C4-2B (cell line): ENCODE results near the gene JAZF1.

Experiments used
- ZFX ChIP-seq: fragments of 450-650 bp; IDR thresholded peaks from 2 replicates; pipeline ENCODE4 v1.6.1; 2017
- TF ChIP-seq, protein P1 (sequence below): fragments of 450-650 bp; conservative IDR thresholded peaks from 2 replicates; pipeline ENCODE4 v1.5.1; 2017; ENCODE audit warnings: mild to moderate bottlenecking

DNA sequence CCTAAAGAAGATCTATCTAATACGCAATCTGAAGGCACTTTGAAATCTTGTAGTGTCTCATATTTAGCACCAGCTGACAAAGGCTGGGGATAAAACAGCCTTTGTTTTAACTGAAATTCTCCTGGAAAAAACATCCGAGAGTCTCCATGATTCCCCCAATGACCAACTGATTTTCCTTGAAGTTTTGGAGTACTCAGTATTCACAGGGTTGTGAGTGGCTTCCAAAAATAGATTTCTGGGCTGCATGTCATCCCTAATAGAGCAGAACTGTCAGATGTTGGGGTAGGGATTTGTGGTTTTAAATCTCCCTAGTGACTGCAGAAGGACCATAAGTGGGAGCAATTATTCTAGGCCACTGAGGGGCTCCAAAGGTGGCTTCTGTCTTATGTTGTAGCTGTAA lies 234.2 kb downstream of the JAZF1 start:
- TF ChIP-seq, protein P1, sequence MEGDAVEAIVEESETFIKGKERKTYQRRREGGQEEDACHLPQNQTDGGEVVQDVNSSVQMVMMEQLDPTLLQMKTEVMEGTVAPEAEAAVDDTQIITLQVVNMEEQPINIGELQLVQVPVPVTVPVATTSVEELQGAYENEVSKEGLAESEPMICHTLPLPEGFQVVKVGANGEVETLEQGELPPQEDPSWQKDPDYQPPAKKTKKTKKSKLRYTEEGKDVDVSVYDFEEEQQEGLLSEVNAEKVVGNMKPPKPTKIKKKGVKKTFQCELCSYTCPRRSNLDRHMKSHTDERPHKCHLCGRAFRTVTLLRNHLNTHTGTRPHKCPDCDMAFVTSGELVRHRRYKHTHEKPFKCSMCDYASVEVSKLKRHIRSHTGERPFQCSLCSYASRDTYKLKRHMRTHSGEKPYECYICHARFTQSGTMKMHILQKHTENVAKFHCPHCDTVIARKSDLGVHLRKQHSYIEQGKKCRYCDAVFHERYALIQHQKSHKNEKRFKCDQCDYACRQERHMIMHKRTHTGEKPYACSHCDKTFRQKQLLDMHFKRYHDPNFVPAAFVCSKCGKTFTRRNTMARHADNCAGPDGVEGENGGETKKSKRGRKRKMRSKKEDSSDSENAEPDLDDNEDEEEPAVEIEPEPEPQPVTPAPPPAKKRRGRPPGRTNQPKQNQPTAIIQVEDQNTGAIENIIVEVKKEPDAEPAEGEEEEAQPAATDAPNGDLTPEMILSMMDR, result no peak
- TF ChIP-seq ZFX, result no peak
